ENCODE data around the gene ATP11A.

Gene ATP11A

DNA sequence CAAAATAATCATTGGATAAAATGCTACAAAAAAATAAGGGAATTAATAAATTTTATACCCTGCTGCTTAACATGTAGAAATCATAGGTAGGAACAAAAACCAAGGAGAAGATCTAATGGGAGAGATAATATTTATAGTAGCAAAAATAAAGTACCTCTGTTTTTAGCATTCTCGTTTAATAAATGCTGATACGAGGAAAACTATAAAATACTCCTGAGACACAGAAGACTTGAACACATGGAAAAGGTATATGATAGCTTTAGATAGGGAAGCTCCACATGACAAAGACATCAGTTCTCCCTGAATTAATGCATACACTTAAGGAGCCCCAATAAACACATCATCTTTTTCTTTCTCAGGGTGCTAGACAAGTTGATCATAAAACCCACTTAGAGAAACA is 234.5 kb downstream of the ATP11A start:
- TF ChIP-seq CTCF (conservative IDR thresholded peaks at IDR 0.05; ENCODE audit: low read depth, low read length): no peak
- no peak for DNase-seq (ENCODE audit: low read depth)
- no peak overlapping the region for H3K4me3 ChIP-seq (ENCODE audit: low read length)

- TF ChIP-seq CTCF (conservative IDR thresholded peaks at IDR 0.05; ENCODE audit: low read depth, low read length): no peak
- no peak for DNase-seq (ENCODE audit: low read depth)
- no peak overlapping the region for H3K4me3 ChIP-seq (ENCODE audit: low read length)
Observed at GRCh38 chr13:112926003-112926402, 236.2 kb downstream of the ATP11A start.

DNA sequence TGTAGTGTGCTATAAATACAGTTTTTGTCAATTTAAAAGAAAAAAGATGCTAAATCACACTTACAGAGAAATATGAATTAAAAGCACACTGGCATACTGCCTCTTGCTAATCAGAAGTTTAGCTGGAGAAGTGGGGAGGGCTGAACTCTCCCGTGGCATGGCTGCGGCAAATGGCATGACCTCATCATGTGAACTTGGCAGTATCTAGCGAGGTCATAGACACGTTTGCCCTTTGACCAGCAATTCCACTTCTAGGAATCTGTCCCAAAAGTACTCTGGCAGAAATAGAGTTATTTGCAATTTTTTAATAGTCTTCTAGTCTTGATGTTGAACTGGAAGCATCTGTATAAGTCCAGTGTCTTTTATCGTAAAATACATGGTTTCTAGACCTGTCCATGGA is 237.2 kb downstream of the ATP11A start:
- H3K4me3 ChIP-seq (ENCODE audit: low read length): no peak overlapping the region
- TF ChIP-seq CTCF (conservative IDR thresholded peaks at IDR 0.05; ENCODE audit: low read depth, low read length): no peak
- no peak for DNase-seq (ENCODE audit: low read depth)

DNA sequence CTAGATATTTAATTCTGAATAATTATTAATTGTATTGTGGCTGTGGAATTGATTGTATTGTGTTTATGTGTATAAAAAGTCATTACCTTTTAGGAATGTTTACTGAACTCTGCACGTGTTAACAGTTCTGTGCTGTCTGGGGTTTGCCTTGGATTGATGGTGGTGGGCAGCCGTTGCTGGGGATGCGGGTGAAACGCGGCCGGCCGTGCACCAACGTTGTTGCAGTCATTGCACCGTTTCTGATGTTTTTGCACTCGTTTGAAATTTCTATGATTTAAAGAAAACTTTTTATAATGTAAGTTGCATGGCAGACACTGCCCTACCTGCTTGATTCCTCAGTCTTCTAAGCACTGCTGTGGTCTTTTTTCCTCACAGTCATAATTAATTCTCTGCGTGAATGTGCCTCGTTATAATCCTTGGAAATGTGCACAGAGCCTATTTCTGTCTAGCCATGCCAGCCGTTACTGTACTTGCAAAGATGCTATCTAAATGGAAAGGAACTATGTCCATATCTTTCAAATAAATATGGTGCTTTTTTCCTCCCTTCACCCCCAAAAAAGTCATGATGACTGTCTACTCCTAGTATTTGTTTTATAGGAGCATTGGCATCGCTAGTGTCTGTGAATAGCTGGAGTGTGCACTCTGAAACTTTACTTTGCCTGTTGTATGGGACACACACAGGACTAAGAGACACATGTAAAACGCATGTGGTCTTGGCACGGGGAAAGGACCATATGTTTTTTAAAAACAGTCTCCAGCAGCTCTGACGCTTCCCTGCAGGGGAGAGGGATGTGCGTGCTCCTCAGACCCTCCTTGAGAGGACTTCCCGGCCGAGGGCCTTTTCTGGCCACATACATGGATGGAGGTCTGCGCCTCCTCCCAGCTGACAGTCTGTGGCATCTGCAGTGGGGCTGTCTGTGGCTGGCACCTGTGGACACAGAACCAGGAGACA is 238.5 kb downstream of the ATP11A start:
- H3K4me3 ChIP-seq (ENCODE audit: low read length): no peak overlapping the region
- DNase-seq (ENCODE audit: low read depth): no peak
- no peak for TF ChIP-seq CTCF (conservative IDR thresholded peaks at IDR 0.05; ENCODE audit: low read depth, low read length)

DNA sequence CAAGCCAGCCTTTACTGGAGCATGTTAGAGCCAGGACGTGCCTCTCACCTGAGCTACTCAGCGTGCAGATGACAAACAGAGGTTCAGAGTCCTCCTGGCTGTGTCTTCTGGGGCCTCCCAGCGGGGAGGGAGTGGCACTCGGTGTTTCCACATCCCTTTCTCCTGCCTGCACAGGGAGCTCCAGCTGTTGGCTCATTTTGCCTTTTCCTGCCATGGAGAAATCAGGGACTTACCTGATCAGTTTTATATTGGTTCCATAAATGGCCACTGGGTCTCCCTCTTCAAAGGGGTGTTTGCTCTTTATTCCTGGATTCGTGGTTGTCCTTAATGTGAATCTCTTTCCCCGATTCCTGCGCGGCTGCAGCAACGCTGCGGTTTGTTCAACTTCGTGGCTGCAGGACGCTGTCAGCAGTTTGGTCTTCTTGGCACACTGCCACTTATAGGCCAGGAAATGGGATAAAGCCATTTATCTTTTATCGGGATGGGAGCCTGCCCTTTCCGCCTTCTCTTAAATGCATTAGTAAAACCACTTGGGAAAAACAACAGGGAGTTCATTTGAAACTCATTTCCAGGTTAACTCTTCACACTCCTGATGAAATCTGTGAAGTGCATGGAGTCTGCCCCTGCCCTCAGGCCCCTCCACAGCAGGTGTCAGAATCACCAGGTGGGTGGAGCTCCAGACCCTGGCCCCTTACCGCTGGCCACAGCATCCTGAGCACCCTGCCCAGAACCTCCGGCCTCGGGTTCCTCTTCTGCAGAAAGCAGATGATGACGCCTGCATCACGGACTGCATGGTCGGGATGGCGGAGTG is 239.3 kb downstream of the ATP11A start:
- DNase-seq (ENCODE audit: low read depth): no peak
- no peak overlapping the region for H3K4me3 ChIP-seq (ENCODE audit: low read length)

GRCh38 chr13:112929783-112930055 is 239.9 kb downstream of the ATP11A start:
- no peak for TF ChIP-seq CTCF (conservative IDR thresholded peaks at IDR 0.05; ENCODE audit: low read depth, low read length)

More for the DNA sequence above, 239.3 kb downstream of the ATP11A start:
- TF ChIP-seq CTCF (conservative IDR thresholded peaks at IDR 0.05; ENCODE audit: low read depth, low read length): no peak

More at GRCh38 chr13:112929783-112930055, 239.9 kb downstream of the ATP11A start:
- DNase-seq (ENCODE audit: low read depth): no peak
- H3K4me3 ChIP-seq (ENCODE audit: low read length): no peak overlapping the region

Data from retinal pigment epithelial cell (primary cell).